ENCODE results near the gene GNA15.

The GNA15 gene

DNA sequence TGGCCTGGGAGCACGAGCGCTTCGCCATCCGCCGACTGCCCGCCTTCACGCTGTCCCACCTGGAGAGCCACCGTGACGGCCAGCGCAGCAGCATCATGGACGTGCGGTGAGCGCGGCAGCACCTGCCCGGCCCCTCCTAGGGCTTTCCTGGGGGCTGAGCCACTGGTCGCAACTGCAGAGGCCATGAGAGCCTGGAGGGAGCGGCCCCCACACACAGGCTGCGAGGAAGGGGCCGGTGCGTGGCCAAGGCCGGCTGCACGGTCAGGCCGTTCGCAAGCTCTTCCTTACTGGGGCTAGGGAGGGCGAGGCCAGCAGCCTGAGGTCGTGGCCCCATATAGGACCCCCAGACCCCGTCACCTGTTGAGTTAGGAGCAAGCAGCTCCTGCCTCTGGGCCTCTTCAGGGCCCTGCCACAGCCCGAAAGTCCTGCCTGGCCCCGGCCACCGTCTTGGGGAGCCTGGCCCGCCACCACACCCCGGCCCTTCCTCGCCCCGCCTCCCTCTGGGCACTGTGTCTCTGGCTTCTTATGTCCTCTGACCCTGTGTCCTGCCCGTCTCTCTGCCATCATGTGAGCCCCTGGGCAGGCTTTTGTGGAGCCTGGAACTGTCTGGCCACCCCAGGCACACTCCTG lies 68.9 kb downstream of the GNA15 start:
- in situ Hi-C loops (cut with MboI; ENCODE audit: low sequenced_read_pairs, unreplicated experiment) = no loop called here
- no peak for DNase-seq (ENCODE audit: low spot score)
- TF ChIP-seq, protein P1, sequence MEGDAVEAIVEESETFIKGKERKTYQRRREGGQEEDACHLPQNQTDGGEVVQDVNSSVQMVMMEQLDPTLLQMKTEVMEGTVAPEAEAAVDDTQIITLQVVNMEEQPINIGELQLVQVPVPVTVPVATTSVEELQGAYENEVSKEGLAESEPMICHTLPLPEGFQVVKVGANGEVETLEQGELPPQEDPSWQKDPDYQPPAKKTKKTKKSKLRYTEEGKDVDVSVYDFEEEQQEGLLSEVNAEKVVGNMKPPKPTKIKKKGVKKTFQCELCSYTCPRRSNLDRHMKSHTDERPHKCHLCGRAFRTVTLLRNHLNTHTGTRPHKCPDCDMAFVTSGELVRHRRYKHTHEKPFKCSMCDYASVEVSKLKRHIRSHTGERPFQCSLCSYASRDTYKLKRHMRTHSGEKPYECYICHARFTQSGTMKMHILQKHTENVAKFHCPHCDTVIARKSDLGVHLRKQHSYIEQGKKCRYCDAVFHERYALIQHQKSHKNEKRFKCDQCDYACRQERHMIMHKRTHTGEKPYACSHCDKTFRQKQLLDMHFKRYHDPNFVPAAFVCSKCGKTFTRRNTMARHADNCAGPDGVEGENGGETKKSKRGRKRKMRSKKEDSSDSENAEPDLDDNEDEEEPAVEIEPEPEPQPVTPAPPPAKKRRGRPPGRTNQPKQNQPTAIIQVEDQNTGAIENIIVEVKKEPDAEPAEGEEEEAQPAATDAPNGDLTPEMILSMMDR (IDR thresholded peaks at IDR 0.05; ENCODE audit: borderline replicate concordance, control extremely low read depth, extremely low read depth, insufficient read depth, missing control alignments) = no peak

DNA sequence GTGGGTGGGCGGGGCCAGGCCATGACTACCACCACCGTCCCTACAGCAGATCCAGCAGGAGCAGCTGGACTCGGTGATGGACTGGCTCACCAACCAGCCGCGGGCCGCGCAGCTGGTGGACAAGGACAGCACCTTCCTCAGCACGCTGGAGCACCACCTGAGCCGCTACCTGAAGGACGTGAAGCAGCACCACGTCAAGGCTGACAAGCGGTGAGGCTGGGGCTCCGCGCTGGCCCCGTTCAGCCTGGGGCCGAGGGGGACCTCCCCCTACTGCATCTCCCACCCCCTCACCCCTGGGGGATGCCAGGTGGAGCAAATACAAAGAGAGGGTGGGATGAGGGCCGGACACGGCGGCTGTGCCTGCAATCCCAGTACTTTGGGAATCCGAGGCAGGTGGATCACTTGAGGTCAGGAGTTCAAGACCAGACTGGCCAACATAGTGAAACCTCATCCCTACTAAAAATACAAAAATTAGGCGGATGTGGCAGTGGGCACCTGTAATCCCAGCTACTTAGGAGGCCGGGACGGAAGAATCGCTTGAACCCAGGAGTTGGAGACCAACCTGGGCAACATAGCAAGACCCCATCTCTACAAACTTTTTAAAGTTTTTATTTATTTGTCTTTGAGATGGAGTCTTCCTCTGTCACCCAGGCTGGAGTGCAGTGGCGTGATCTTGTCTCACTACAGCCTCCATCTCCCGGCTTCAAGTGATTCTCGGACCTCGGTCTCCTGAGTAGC lies 70.6 kb downstream of the GNA15 start:
- in situ Hi-C loops (cut with MboI; ENCODE audit: low sequenced_read_pairs, unreplicated experiment) = no loop called here
- no peak for DNase-seq (ENCODE audit: low spot score)
- TF ChIP-seq, protein P1 (IDR thresholded peaks at IDR 0.05; ENCODE audit: borderline replicate concordance, control extremely low read depth, extremely low read depth, insufficient read depth, missing control alignments) = no peak

DNA sequence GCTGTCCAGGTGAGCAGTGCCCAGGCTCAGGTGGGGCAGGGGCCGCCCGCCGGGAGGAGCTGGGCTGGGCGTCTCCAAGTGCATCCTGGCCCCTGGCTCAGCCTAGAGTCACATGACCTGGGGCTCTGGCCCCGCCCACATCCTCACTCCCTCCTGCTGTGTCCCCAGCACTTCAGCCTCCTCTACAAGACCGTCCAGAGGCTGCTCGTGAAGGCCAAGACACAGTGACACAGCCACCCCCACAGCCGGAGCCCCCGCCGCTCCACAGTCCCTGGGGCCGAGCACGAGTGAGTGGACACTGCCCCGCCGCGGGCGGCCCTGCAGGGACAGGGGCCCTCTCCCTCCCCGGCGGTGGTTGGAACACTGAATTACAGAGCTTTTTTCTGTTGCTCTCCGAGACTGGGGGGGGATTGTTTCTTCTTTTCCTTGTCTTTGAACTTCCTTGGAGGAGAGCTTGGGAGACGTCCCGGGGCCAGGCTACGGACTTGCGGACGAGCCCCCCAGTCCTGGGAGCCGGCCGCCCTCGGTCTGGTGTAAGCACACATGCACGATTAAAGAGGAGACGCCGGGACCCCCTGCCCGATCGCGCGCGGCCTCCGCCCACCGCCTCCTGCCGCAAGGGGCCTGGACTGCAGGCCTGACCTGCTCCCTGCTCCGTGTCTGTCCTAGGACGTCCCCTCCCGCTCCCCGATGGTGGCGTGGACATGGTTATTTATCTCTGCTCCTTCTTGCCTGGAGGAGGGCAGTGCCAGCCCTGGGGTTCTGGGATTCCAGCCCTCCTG lies 71.8 kb downstream of the GNA15 start:
- TF ChIP-seq, protein P1 (IDR thresholded peaks at IDR 0.05; ENCODE audit: borderline replicate concordance, control extremely low read depth, extremely low read depth, insufficient read depth, missing control alignments) = no peak
- no peak for DNase-seq (ENCODE audit: low spot score)
- in situ Hi-C loops (cut with MboI; ENCODE audit: low sequenced_read_pairs, unreplicated experiment) = no loop called here

DNA sequence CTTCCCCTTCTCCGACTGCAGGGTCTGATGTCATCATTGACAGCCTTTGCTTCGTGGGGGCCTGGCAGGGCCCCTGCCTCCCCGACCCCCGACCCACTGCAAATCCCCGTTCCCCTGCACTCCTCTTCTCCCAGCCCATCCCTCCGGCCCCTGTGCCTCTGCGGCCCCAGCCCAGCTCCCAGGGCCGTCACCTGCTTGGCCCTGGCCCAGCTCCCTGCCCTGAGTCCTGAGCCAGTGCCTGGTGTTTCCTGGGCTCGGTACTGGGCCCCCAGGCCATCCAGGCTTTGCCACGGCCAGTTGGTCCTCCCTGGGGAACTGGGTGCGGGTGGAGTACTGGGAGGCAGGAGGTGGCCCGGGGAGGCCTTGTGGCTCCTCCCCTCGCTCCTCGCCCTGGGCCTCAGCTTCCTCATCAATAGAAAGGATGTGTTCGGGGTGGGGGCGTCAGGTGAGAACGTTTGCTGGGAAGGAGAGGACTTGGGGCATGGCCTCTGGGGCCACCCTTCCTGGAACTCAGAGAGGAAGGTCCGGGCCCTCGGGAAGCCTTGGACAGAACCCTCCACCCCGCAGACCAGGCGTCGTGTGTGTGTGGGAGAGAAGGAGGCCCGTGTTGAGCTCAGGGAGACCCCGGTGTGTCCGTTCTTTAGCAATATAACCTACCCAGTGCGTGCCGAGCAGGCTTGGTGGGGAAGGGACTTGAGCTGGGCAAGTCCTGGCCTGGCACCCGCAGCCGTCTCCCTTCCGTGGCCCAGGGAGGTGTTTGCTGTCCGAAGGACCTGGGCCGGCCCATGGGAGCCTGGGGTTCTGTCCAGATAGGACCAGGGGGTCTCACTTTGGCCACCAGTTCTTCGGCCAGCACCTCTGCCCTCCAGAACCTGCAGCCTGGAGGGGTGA lies 72.7 kb downstream of the GNA15 start:
- no peak for DNase-seq (ENCODE audit: low spot score)
- in situ Hi-C loops (cut with MboI; ENCODE audit: low sequenced_read_pairs, unreplicated experiment) = no loop called here
- TF ChIP-seq, protein P1 (IDR thresholded peaks at IDR 0.05; ENCODE audit: borderline replicate concordance, control extremely low read depth, extremely low read depth, insufficient read depth, missing control alignments) = no peak

DNA sequence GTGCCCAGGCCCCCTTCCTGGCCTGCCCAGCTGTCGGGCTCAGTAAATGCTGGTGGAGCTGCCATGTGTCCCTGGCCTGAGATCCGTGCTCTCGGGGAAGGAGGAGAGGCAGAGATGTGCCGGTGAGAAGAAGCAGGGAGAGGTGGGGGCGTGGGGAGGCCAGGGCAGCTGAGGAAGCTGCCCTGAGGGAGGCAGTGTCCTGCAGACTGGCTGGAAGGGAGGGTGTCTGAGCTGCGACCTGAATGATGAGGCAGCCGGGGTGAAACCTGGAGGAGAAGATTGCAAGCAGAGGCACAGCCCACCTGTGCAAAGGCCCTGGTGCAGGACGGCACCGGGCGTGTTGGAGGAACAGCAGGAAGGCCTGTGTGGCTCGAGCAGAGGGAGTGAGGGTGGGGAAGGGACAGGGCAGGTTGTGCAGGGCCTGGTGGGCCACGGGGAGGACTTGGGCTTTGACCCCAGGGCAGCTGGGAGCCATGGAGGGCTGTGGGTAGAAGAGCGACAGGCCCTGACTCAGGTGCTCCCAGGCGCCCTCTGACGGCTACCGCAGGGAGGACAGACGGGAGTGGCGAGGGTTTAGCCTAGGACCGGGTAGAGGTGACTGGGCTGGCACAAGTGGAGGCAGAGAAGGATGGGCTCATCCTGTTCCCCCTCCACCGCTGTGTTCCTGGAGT lies 74.6 kb downstream of the GNA15 start:
- DNase-seq (ENCODE audit: low spot score) = peak; percentile 89
- in situ Hi-C loops (cut with MboI; ENCODE audit: low sequenced_read_pairs, unreplicated experiment) = no loop called here
- TF ChIP-seq, protein P1 (IDR thresholded peaks at IDR 0.05; ENCODE audit: borderline replicate concordance, control extremely low read depth, extremely low read depth, insufficient read depth, missing control alignments) = peak; percentile 82
